ENCODE results near the gene CD47. TPM values are rescaled to one million over a fixed set of nuclear protein-coding genes. Genes with fewer than 3 reads are reported as not detected.

The CD47 gene
- total RNA-seq, 1 experiment from 2014 or later, result 42.5 TPM

- ChIA-PET CTCF (no interaction called here), RAD21 (ENCODE audit: low non-redundant PET in 1 of 2, low total read pairs in 2 of 2, uncharacterized antibody in 2 of 2, unreplicated experiment in 2 of 2) (no interaction called here), POLR2A (no interaction called here)
- BruUV-seq (replicated peaks), result no TSS peak
- H4K20me1 ChIP-seq (ENCODE audit: insufficient read depth), result no peaks in the 10 kb centered on the region
- no peak overlapping the region for H3K27ac ChIP-seq (ENCODE audit: low read depth, low read length)
- H3K4me1 ChIP-seq (ENCODE audit: control insufficient read depth in 1 of 2, insufficient read depth in 2 of 2, low read length in 2 of 2), result peaks cover 0 to 45% of the 10 kb centered on the region in 2 experiments
- no peaks in the 10 kb centered on the region for H3K9me3 ChIP-seq (ENCODE audit: control insufficient read depth in 1 of 2, insufficient read depth in 1 of 2, low read depth in 1 of 2, low read length in 2 of 2)
- no peak for TF ChIP-seq CEBPB (IDR thresholded peaks at IDR 0.05; ENCODE audit: low read depth)
- no peak for TF ChIP-seq SRF (IDR thresholded peaks at IDR 0.05; ENCODE audit: low read depth)
- TF ChIP-seq ZNF274 (IDR thresholded peaks at IDR 0.05; ENCODE audit: low read depth, low read length), result no peak
- TF ChIP-seq, protein P1, sequence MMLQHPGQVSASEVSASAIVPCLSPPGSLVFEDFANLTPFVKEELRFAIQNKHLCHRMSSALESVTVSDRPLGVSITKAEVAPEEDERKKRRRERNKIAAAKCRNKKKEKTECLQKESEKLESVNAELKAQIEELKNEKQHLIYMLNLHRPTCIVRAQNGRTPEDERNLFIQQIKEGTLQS (IDR thresholded peaks at IDR 0.05), result no peak
- TF ChIP-seq RAD21 (IDR thresholded peaks at IDR 0.05; ENCODE audit: low read depth), result no peak
- TF ChIP-seq CBX3 (IDR thresholded peaks at IDR 0.05; ENCODE audit: low read depth), result no peak
- TF ChIP-seq ZBTB33 (IDR thresholded peaks at IDR 0.05; ENCODE audit: extremely low read depth, insufficient replicate concordance, low read length), result no peak
- no peak for TF ChIP-seq EZH2phosphoT487 (IDR thresholded peaks at IDR 0.05; ENCODE audit: borderline replicate concordance)
- no peak for TF ChIP-seq SP1 (IDR thresholded peaks at IDR 0.05; ENCODE audit: low read depth)
- no peak for TF ChIP-seq EGR1 (IDR thresholded peaks at IDR 0.05; ENCODE audit: low read depth)
- no peak for TF ChIP-seq POLR2A (IDR thresholded peaks at IDR 0.05; ENCODE audit: borderline replicate concordance, extremely low read depth, insufficient read depth, insufficient read length)
- TF ChIP-seq TCF7L2 (IDR thresholded peaks at IDR 0.05; ENCODE audit: borderline replicate concordance, extremely low read depth, insufficient read depth, insufficient read length), result no peak
- TF ChIP-seq, protein P2, sequence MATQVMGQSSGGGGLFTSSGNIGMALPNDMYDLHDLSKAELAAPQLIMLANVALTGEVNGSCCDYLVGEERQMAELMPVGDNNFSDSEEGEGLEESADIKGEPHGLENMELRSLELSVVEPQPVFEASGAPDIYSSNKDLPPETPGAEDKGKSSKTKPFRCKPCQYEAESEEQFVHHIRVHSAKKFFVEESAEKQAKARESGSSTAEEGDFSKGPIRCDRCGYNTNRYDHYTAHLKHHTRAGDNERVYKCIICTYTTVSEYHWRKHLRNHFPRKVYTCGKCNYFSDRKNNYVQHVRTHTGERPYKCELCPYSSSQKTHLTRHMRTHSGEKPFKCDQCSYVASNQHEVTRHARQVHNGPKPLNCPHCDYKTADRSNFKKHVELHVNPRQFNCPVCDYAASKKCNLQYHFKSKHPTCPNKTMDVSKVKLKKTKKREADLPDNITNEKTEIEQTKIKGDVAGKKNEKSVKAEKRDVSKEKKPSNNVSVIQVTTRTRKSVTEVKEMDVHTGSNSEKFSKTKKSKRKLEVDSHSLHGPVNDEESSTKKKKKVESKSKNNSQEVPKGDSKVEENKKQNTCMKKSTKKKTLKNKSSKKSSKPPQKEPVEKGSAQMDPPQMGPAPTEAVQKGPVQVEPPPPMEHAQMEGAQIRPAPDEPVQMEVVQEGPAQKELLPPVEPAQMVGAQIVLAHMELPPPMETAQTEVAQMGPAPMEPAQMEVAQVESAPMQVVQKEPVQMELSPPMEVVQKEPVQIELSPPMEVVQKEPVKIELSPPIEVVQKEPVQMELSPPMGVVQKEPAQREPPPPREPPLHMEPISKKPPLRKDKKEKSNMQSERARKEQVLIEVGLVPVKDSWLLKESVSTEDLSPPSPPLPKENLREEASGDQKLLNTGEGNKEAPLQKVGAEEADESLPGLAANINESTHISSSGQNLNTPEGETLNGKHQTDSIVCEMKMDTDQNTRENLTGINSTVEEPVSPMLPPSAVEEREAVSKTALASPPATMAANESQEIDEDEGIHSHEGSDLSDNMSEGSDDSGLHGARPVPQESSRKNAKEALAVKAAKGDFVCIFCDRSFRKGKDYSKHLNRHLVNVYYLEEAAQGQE (IDR thresholded peaks at IDR 0.05; ENCODE audit: low read depth), result no peak
- TF ChIP-seq SIN3A (IDR thresholded peaks at IDR 0.05; ENCODE audit: low read depth), result no peak
- H3K36me3 ChIP-seq (ENCODE audit: control insufficient read depth in 1 of 2, insufficient read depth in 2 of 2, low read length in 2 of 2), result no peaks in the 10 kb centered on the region
- no peak overlapping the region for H3K4me3 ChIP-seq (replicated peaks in 1 of 2; ENCODE audit: low read depth in 1 of 2, low read length in 2 of 2)
- no peaks in the 10 kb centered on the region for H3K27me3 ChIP-seq (ENCODE audit: insufficient read depth, low read length)
- ATAC-seq, result no peak
- intact Hi-C loops (cut with micrococcal nuclease), result no loop called here
- peak overlapping the region; percentile 28 for H2AFZ ChIP-seq (ENCODE audit: low read depth, low read length, poor library complexity, severe bottlenecking)
- H3K9ac ChIP-seq (ENCODE audit: low read length), result no peak overlapping the region
- H3K4me2 ChIP-seq (ENCODE audit: low read length), result no peak overlapping the region
- DNase-seq (ENCODE audit: low read depth, low spot score), result no peak
- no peaks in the 10 kb centered on the region for H3K79me2 ChIP-seq (ENCODE audit: insufficient read depth, low read length)
- H3K9me2 ChIP-seq (ENCODE audit: insufficient read depth), result no peaks in the 10 kb centered on the region
Observed at GRCh38 chr3:108133858-108134554, 43.2 kb upstream of the CD47 start.
